Panc1 (cell line): ENCODE results near the gene CCDC85C. TPM values are rescaled to one million over a fixed set of nuclear protein-coding genes. Genes with fewer than 3 reads are reported as not detected.

Source experiments
- ATAC-seq: fragments of 200-7000 bp; cut with Tn5 transposase; 2 replicates; pipeline ENCODE4 v1.9.1; 2020; ENCODE audit warnings: mild to moderate bottlenecking, moderate library complexity
- BruUV-seq: library from RNA; stranded (reverse); fragments of 400-500 nt; replicated peaks from 2 replicates; lab custom pipeline; 2021; lab: Mats Ljungman, UMichigan
- CTCF ChIA-PET: fragments of 300-600 bp; sonication (Branson Sonifier 250); formaldehyde crosslinking; loops from one replicate; lab custom pipeline; 2022; ENCODE audit warnings: antibody characterized with exemption; lab: Charles Lee
- POLR2A ChIA-PET: fragments of 300-600 bp; sonication (Branson Sonifier 250); formaldehyde crosslinking; loops from one replicate; lab custom pipeline; 2022; ENCODE audit warnings: antibody characterized with exemption; lab: Charles Lee
- DNase-seq: peaks from one replicate; pipeline ENCODE4 v3.0.0-alpha.2; 2010; ENCODE audit warnings: low read depth, low spot score
- H3K27ac ChIP-seq: 2 replicates; pipeline ENCODE4 v1.5.1; 2011; ENCODE audit warnings: mild to moderate bottlenecking, low read length, inconsistent platforms
- H3K27me3 ChIP-seq: fragments of 200-500 bp; sonication (Bioruptor generic); 2 replicates; pipeline ENCODE4 v1.6.0; 2014; ENCODE audit warnings: low read length, inconsistent platforms; ENCODE audit not compliant: control insufficient read depth, insufficient read depth
- H3K36me3 ChIP-seq: fragments of 200-500 bp; sonication (Bioruptor generic); 2 replicates; pipeline ENCODE4 v1.5.1; 2014; ENCODE audit warnings: inconsistent platforms, mild to moderate bottlenecking, low read length, moderate library complexity; ENCODE audit not compliant: control insufficient read depth, insufficient read depth
- H3K4me1 ChIP-seq: 2 replicates; pipeline ENCODE4 v1.5.1; 2011; ENCODE audit warnings: inconsistent platforms, mild to moderate bottlenecking, low read length, moderate library complexity; ENCODE audit not compliant: control insufficient read depth, insufficient read depth
- H3K4me3 ChIP-seq, 2 experiments: 2 replicates each; pipeline ENCODE4 v1.5.1; 2011 to 2012; ENCODE audit warnings: low read depth in 2 of 2, low read length in 2 of 2, mild to moderate bottlenecking in 2 of 2, inconsistent platforms in 1 of 2, moderate library complexity in 1 of 2
- H3K9me3 ChIP-seq: fragments of 200-500 bp; sonication (Bioruptor generic); 2 replicates; pipeline ENCODE4 v1.5.1; 2014; ENCODE audit warnings: low read depth, mild to moderate bottlenecking, inconsistent platforms, low read length, moderate library complexity; ENCODE audit not compliant: control insufficient read depth, insufficient read depth
- POLR2AphosphoS5 ChIP-seq: IDR thresholded peaks from 2 replicates; pipeline ENCODE4 v1.6.1; 2012; ENCODE audit warnings: mild to moderate bottlenecking, low read depth, low read length, moderate library complexity
- REST ChIP-seq, 2 experiments: IDR thresholded peaks; 2 replicates each; pipeline ENCODE4 v1.6.1; 2011 to 2012; ENCODE audit warnings: low read depth in 2 of 2, control low read depth in 1 of 2, low read length in 1 of 2, mild to moderate bottlenecking in 1 of 2, moderate library complexity in 1 of 2; ENCODE audit not compliant: insufficient read depth in 1 of 2
- SIN3A ChIP-seq: IDR thresholded peaks from 2 replicates; pipeline ENCODE4 v1.6.1; 2012; ENCODE audit warnings: low read depth, mild to moderate bottlenecking, low read length, moderate library complexity, borderline replicate concordance; ENCODE audit not compliant: insufficient read depth
- TCF7L2 ChIP-seq: IDR thresholded peaks from 2 replicates; pipeline ENCODE4 v1.6.1; 2011; ENCODE audit warnings: mild to moderate bottlenecking, low read depth, low read length, inconsistent platforms
- in situ Hi-C: cut with HindIII; loops from 2 replicates; pipeline ENCODE4 v1.10.0; 2016; ENCODE audit warnings: low sequenced_read_pairs, low pct_unique_long_range_greater_than_20kb
- intact Hi-C: fragments of 100-400 bp; cut with micrococcal nuclease; formaldehyde crosslinking; loops from one replicate; pipeline ENCODE4 v1.10.0; 2022; ENCODE audit not compliant: unreplicated experiment
- total RNA-seq: library from RNA; stranded (reverse); gene quantifications from one replicate; pipeline ENCODE4 v1.2.1, GENCODE V29; 2021; ENCODE audit not compliant: unreplicated experiment
- TF ChIP-seq, protein P1 (sequence below): fragments of 450-650 bp; IDR thresholded peaks from 2 replicates; pipeline ENCODE4 v1.5.1; 2017; ENCODE audit warnings: mild to moderate bottlenecking

CCDC85C gene
- total RNA-seq, 1 experiment from 2014 or later, result 96.6 TPM

GRCh38 chr14:99592933-99593753 lies 10.9 kb downstream of the CCDC85C start:
- CTCF ChIA-PET, result no interaction called here
- Histone ChIP-seq H3K36me3 (no peaks in the 10 kb centered on the region), H3K4me1 (peaks cover 87% of the 10 kb centered on the region), H3K9me3 (no peaks in the 10 kb centered on the region), H3K27me3 (no peaks in the 10 kb centered on the region), H3K27ac (no peak overlapping the region), H3K4me3 (no peak overlapping the region)
- POLR2A ChIA-PET, result no interaction called here
- intact Hi-C loops, result no loop called here
- TF ChIP-seq POLR2AphosphoS5 (no peak), SIN3A (no peak), TCF7L2 (no peak), REST (IDR thresholded peaks at IDR 0.05; ENCODE audit: insufficient read depth in 1 of 2, low read depth in 2 of 2, low read length in 1 of 2) (no peak)
- TF ChIP-seq, protein P1, sequence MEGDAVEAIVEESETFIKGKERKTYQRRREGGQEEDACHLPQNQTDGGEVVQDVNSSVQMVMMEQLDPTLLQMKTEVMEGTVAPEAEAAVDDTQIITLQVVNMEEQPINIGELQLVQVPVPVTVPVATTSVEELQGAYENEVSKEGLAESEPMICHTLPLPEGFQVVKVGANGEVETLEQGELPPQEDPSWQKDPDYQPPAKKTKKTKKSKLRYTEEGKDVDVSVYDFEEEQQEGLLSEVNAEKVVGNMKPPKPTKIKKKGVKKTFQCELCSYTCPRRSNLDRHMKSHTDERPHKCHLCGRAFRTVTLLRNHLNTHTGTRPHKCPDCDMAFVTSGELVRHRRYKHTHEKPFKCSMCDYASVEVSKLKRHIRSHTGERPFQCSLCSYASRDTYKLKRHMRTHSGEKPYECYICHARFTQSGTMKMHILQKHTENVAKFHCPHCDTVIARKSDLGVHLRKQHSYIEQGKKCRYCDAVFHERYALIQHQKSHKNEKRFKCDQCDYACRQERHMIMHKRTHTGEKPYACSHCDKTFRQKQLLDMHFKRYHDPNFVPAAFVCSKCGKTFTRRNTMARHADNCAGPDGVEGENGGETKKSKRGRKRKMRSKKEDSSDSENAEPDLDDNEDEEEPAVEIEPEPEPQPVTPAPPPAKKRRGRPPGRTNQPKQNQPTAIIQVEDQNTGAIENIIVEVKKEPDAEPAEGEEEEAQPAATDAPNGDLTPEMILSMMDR, result no peak
- no TSS peak for BruUV-seq
- DNase-seq (no peak), ATAC-seq (no peak)
- in situ Hi-C loops, result no loop called here

- no peak overlapping the region for H3K4me3 ChIP-seq
- no TSS peak for BruUV-seq
- H3K27me3 ChIP-seq, result no peaks in the 10 kb centered on the region
- H3K4me1 ChIP-seq, result peaks cover 83% of the 10 kb centered on the region
- intact Hi-C loops (no loop called here), in situ Hi-C loops (no loop called here)
- no peaks in the 10 kb centered on the region for H3K9me3 ChIP-seq
- TF ChIP-seq POLR2AphosphoS5 (no peak), SIN3A (no peak), TCF7L2 (no peak), REST (IDR thresholded peaks at IDR 0.05; ENCODE audit: insufficient read depth in 1 of 2, low read depth in 2 of 2, low read length in 1 of 2) (no peak)
- TF ChIP-seq, protein P1, result no peak
- POLR2A ChIA-PET, result no interaction called here
- peak overlapping the region; percentile 34; the same call in 1 of the 2 replicates for H3K27ac ChIP-seq
- DNase-seq, result no peak
- CTCF ChIA-PET, result no interaction called here
- H3K36me3 ChIP-seq, result no peaks in the 10 kb centered on the region
- ATAC-seq, result no peak
These were observed 11.6 kb downstream of the CCDC85C start for GRCh38 chr14:99592394-99592793.
